ENCODE results near the gene XXYLT1. TPM values are rescaled to one million over a fixed set of nuclear protein-coding genes. Genes with fewer than 3 reads are reported as not detected.

Gene XXYLT1
- total RNA-seq, 1 experiment from 2014 or later, result 25.5 TPM

DNA sequence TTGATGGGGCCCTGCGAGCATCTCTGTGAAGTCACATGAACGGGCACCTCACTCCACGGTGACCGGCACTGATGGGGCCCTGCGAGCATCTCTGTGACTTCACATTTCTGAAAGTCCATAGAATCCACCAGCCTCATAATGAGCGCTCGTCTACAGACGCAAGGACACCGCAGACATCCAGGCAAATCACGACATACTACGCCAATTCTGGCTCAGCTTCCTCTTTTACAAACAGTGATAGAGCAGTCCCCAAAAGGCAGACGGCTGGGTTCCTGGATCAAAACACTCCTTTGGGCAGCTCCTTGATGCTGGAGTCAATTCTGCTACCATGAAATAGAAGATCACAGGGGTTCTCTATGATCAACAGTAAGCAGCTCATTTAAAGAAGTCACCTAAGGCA lies 125.4 kb downstream of the XXYLT1 start:
- Histone ChIP-seq H3K27me3 (ENCODE audit: low read length) (no peaks in the 10 kb centered on the region), H3K4me1 (ENCODE audit: insufficient read depth, low read length) (peaks cover 8% of the 10 kb centered on the region), H3K36me3 (ENCODE audit: low read depth, low read length) (0 out of 2 replicates have a peak, but pooled peaks cover 2% of the 10 kb centered on the region), H3K9ac (ENCODE audit: low read length) (no peak overlapping the region), H2AFZ (ENCODE audit: low read length) (no peak overlapping the region), H4K20me1 (ENCODE audit: low read length) (no peaks in the 10 kb centered on the region), H3K4me3 (ENCODE audit: low read length) (no peak overlapping the region), H3K9me2 (replicated peaks; ENCODE audit: low read length) (no peaks in the 10 kb centered on the region), H3K27ac (ENCODE audit: low read length) (no peak overlapping the region), H3F3A (ENCODE audit: low read length, unreplicated experiment) (no peaks in the 10 kb centered on the region), H3K9me3 (ENCODE audit: low read length) (no peaks in the 10 kb centered on the region), H3K4me2 (ENCODE audit: low read length) (no peak overlapping the region), H3K79me2 (ENCODE audit: low read length) (no peaks in the 10 kb centered on the region)
- ChIA-PET POLR2A (ENCODE audit: unreplicated experiment) (no interaction called here), CTCF (interaction anchor here (0.8 kb wide), 1 partner anchor 39 kb away, joined by 3 read pairs; no protein-coding TSS in a partner anchor)
- intact Hi-C loops (cut with micrococcal nuclease), result no loop called here
- DNase-seq, result no peak
- TF ChIP-seq EZH2 (IDR thresholded peaks at IDR 0.05; ENCODE audit: low read length, unreplicated experiment), result no peak
- TF ChIP-seq, protein P1, sequence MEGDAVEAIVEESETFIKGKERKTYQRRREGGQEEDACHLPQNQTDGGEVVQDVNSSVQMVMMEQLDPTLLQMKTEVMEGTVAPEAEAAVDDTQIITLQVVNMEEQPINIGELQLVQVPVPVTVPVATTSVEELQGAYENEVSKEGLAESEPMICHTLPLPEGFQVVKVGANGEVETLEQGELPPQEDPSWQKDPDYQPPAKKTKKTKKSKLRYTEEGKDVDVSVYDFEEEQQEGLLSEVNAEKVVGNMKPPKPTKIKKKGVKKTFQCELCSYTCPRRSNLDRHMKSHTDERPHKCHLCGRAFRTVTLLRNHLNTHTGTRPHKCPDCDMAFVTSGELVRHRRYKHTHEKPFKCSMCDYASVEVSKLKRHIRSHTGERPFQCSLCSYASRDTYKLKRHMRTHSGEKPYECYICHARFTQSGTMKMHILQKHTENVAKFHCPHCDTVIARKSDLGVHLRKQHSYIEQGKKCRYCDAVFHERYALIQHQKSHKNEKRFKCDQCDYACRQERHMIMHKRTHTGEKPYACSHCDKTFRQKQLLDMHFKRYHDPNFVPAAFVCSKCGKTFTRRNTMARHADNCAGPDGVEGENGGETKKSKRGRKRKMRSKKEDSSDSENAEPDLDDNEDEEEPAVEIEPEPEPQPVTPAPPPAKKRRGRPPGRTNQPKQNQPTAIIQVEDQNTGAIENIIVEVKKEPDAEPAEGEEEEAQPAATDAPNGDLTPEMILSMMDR (conservative IDR thresholded peaks at IDR 0.05; ENCODE audit: low read depth, low read length), result no peak
- no peak for TF ChIP-seq EZH2phosphoT487 (IDR thresholded peaks at IDR 0.05; ENCODE audit: borderline replicate concordance, low read length)
- ATAC-seq, result no peak
- no TSS peak for BruUV-seq (replicated peaks)

GRCh38 chr3:195143221-195143620 lies 127.7 kb downstream of the XXYLT1 start:
- no peak overlapping the region for H2AFZ ChIP-seq (ENCODE audit: low read length)
- H4K20me1 ChIP-seq (ENCODE audit: low read length), result no peaks in the 10 kb centered on the region
- H3K27ac ChIP-seq (ENCODE audit: low read length), result no peak overlapping the region
- H3K4me2 ChIP-seq (ENCODE audit: low read length), result no peak overlapping the region
- TF ChIP-seq EZH2phosphoT487 (IDR thresholded peaks at IDR 0.05; ENCODE audit: borderline replicate concordance, low read length) (no peak), EZH2 (IDR thresholded peaks at IDR 0.05; ENCODE audit: low read length, unreplicated experiment) (no peak)
- TF ChIP-seq, protein P1 (conservative IDR thresholded peaks at IDR 0.05; ENCODE audit: low read depth, low read length), result no peak
- intact Hi-C loops (cut with micrococcal nuclease), result no loop called here
- ChIA-PET POLR2A (ENCODE audit: unreplicated experiment) (no interaction called here), CTCF (no interaction called here)
- DNase-seq (no peak), ATAC-seq (no peak)
- H3K79me2 ChIP-seq (ENCODE audit: low read length), result no peaks in the 10 kb centered on the region
- H3K4me3 ChIP-seq (ENCODE audit: low read length), result no peak overlapping the region
- H3K9me2 ChIP-seq (replicated peaks; ENCODE audit: low read length), result no peaks in the 10 kb centered on the region
- H3K9ac ChIP-seq (ENCODE audit: low read length), result no peak overlapping the region
- no peaks in the 10 kb centered on the region for H3K9me3 ChIP-seq (ENCODE audit: low read length)
- no peaks in the 10 kb centered on the region for H3K27me3 ChIP-seq (ENCODE audit: low read length)
- no TSS peak for BruUV-seq (replicated peaks)
- peaks cover 12% of the 10 kb centered on the region for H3K4me1 ChIP-seq (ENCODE audit: insufficient read depth, low read length)
- no peaks in the 10 kb centered on the region for H3F3A ChIP-seq (ENCODE audit: low read length, unreplicated experiment)
- H3K36me3 ChIP-seq (ENCODE audit: low read depth, low read length), result 0 out of 2 replicates have a peak, but pooled peaks cover 2% of the 10 kb centered on the region

GRCh38 chr3:195142519-195142918 lies 128.4 kb downstream of the XXYLT1 start:
- Histone ChIP-seq H3K4me3 (ENCODE audit: low read length) (no peak overlapping the region), H3K4me2 (ENCODE audit: low read length) (no peak overlapping the region), H3K27ac (ENCODE audit: low read length) (no peak overlapping the region), H3K9me3 (ENCODE audit: low read length) (no peaks in the 10 kb centered on the region), H3K4me1 (ENCODE audit: insufficient read depth, low read length) (peaks cover 12% of the 10 kb centered on the region), H3K79me2 (ENCODE audit: low read length) (no peaks in the 10 kb centered on the region), H2AFZ (ENCODE audit: low read length) (no peak overlapping the region), H3K36me3 (ENCODE audit: low read depth, low read length) (0 out of 2 replicates have a peak, but pooled peaks cover 2% of the 10 kb centered on the region), H4K20me1 (ENCODE audit: low read length) (no peaks in the 10 kb centered on the region), H3F3A (ENCODE audit: low read length, unreplicated experiment) (no peaks in the 10 kb centered on the region), H3K9ac (ENCODE audit: low read length) (no peak overlapping the region), H3K9me2 (replicated peaks; ENCODE audit: low read length) (no peaks in the 10 kb centered on the region), H3K27me3 (ENCODE audit: low read length) (no peaks in the 10 kb centered on the region)
- DNase-seq (no peak), ATAC-seq (no peak)
- no peak for TF ChIP-seq EZH2 (IDR thresholded peaks at IDR 0.05; ENCODE audit: low read length, unreplicated experiment)
- no peak for TF ChIP-seq EZH2phosphoT487 (IDR thresholded peaks at IDR 0.05; ENCODE audit: borderline replicate concordance, low read length)
- TF ChIP-seq, protein P1 (conservative IDR thresholded peaks at IDR 0.05; ENCODE audit: low read depth, low read length), result no peak
- intact Hi-C loops (cut with micrococcal nuclease), result no loop called here
- ChIA-PET POLR2A (ENCODE audit: unreplicated experiment) (no interaction called here), CTCF (no interaction called here)
- no TSS peak for BruUV-seq (replicated peaks)
